Measurements from ENCODE around the gene AHNAK2.

AHNAK2 gene

DNA sequence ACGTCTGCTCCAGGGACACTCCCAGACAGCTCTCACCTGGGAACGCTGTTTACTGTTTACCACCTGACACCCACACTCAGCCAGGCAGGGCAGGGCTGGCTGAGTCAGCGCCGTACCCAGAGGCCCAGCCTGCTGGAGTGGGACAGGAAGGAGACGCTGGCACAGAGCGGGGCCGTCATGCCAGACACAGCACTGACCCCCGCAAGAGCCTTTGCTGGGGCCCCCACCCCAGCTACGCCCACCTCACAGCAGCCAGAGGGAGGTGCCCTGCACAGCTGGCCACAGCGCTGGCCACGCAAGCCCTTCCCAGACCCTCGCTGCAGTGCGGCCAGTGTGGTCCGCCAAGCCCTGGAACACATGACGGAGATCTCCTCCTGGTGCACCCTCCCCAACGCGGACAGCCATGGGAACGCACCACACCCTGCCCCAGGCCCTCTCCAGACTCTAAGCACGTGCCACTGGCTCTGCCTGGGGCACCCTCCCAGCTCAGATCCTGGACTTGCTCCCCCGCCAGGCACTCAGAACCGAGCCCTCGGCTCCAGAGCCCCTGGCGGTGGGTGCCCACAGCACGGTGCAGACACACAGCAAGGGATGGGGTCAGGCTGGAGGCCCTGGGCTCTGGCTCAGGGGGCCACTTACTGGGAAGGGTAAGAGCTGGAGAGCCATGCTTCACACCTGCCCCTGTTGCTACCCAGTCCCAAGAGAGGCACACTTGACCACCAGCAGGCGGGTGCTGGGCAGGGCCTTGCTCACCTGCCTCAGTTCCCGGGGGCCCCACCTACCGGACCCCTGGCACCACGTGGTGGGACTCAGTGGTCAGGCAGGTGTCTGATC lies 5.7 kb downstream of the AHNAK2 start:
- Histone ChIP-seq H3K4me3 (ENCODE audit: low read depth in 1 of 2, low read length in 1 of 2) (no peak overlapping the region), H3K27me3 (peaks cover 50% of the 10 kb centered on the region), H3K4me1 (ENCODE audit: control insufficient read depth in 1 of 2, insufficient read depth in 1 of 2, low read depth in 1 of 2, low read length in 1 of 2) (peaks cover 2 to 3% of the 10 kb centered on the region in 2 experiments), H3K27ac (no peak overlapping the region), H3K9me3 (no peaks in the 10 kb centered on the region), H3K36me3 (no peaks in the 10 kb centered on the region)
- TF ChIP-seq, protein P1, sequence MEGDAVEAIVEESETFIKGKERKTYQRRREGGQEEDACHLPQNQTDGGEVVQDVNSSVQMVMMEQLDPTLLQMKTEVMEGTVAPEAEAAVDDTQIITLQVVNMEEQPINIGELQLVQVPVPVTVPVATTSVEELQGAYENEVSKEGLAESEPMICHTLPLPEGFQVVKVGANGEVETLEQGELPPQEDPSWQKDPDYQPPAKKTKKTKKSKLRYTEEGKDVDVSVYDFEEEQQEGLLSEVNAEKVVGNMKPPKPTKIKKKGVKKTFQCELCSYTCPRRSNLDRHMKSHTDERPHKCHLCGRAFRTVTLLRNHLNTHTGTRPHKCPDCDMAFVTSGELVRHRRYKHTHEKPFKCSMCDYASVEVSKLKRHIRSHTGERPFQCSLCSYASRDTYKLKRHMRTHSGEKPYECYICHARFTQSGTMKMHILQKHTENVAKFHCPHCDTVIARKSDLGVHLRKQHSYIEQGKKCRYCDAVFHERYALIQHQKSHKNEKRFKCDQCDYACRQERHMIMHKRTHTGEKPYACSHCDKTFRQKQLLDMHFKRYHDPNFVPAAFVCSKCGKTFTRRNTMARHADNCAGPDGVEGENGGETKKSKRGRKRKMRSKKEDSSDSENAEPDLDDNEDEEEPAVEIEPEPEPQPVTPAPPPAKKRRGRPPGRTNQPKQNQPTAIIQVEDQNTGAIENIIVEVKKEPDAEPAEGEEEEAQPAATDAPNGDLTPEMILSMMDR (IDR thresholded peaks at IDR 0.05) = no peak

DNA sequence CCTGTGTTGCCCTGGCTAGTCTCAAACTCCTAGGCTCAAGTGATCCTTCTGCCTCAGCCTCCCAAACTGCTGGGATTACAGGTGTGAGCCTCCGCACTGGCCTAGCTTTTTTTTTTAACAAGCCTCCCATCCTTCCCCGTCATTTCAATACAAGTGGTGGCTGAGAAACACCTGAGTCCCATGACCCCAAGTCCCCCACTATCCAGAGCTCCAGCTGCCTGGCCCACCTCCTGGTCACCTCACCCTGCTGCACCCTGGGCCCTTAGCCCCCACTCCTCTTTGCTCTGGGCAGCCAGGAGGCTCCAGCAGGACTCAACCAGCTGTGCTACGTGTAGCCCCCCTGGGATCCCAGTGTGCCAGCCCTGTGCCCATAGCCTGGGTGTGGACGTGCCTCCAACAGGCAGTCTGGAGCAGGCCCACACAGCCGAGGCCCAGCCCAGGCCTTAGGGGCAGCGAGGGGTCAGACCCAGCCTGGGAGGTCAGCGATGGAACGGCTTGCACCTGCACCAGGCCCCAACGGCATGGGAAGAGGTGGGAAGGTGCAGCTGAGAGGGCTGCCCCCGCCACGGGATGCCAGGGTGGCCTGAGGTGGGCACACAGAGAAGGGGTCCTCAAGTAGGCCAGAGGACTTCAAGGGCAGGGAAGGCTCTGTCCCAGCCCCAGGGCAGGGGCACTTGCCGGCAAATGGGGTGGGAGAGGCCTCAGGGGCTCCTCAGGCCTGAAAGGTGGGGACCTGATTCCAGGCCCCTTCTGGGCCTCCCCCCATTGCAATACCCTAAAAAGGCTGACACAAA lies 6.5 kb downstream of the AHNAK2 start:
- Histone ChIP-seq H3K27me3 (peaks cover 50% of the 10 kb centered on the region), H3K4me1 (ENCODE audit: control insufficient read depth in 1 of 2, insufficient read depth in 1 of 2, low read depth in 1 of 2, low read length in 1 of 2) (no peaks in the 10 kb centered on the region), H3K4me3 (ENCODE audit: low read depth in 1 of 2, low read length in 1 of 2) (no peak overlapping the region), H3K36me3 (no peaks in the 10 kb centered on the region), H3K9me3 (no peaks in the 10 kb centered on the region), H3K27ac (no peak overlapping the region)
- TF ChIP-seq, protein P1 (IDR thresholded peaks at IDR 0.05) = no peak

DNA sequence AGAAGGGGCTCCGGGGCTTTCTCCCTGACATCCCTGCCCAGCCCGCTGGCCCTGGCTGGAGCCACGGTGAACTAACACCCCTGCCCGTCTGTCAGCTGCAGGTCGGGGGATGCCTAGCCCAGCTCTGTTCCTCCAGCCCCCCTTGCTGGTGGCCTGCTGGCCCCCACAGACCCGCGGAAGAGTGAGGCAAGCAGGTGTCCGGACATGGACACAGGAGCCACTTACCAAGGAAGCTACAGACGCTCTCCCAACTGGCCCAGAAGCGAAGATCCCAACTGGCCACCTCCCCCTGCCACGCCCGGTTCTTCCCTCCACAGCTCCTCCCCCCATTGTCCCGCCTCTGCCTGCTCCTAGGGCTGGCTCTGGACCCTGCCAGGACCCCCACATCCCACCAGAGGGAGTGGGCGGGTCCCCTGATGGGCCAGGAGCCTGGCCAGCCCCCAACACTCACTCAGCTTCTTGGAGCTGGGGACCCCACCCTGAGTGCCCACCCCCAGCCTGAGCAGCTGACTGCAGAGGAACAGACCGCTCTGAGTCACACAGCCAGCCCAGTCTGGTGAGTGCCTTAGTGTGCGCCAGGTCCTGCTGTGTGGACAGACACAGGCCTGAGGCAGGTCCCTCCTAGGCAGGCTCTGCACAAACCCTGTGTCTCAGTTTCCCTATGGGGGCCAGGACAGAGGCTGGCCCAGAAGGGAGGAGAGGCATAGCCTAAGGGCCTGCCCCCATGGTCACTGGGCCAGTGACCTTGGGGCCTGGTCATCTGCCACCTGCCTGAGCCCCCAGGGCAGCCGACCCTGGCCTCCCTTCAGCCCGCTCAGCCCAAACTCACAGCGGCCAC lies 7.7 kb downstream of the AHNAK2 start:
- no peaks in the 10 kb centered on the region for H3K9me3 ChIP-seq
- no peaks in the 10 kb centered on the region for H3K4me1 ChIP-seq (ENCODE audit: control insufficient read depth in 1 of 2, insufficient read depth in 1 of 2, low read depth in 1 of 2, low read length in 1 of 2)
- H3K36me3 ChIP-seq = no peaks in the 10 kb centered on the region
- H3K4me3 ChIP-seq (ENCODE audit: low read depth in 1 of 2, low read length in 1 of 2) = no peak overlapping the region
- H3K27me3 ChIP-seq = peaks cover 50% of the 10 kb centered on the region
- no peak overlapping the region for H3K27ac ChIP-seq
- TF ChIP-seq, protein P1 (IDR thresholded peaks at IDR 0.05) = no peak

DNA sequence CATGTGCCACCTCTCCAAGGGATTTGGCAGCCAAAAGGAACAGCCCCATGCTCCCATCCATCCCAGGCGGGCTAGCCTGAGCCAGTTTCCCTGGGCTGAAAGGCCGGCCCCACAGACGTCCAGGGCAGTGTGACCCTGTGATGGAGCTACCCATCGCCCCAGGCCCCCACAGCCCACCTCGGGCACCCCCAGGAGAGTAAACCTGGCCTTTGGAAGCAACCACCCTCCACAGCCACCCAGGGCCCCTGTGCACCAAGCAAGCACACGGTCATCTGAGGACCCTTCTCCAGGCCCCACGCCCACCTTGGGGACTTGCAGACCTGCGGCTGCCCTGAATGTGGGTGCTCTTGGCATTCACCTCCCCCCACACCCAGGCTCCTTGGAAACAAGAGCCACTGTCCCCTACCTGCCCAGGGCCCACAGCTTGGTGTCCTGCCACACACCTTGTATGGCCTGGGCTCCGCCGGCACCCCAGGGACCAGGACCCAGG lies 8.4 kb downstream of the AHNAK2 start:
- H3K9me3 ChIP-seq = no peaks in the 10 kb centered on the region
- H3K4me1 ChIP-seq (ENCODE audit: control insufficient read depth in 1 of 2, insufficient read depth in 1 of 2, low read depth in 1 of 2, low read length in 1 of 2) = no peaks in the 10 kb centered on the region
- H3K27ac ChIP-seq = no peak overlapping the region
- TF ChIP-seq, protein P1 (IDR thresholded peaks at IDR 0.05) = no peak
- H3K4me3 ChIP-seq (ENCODE audit: low read depth in 1 of 2, low read length in 1 of 2) = no peak overlapping the region
- no peaks in the 10 kb centered on the region for H3K36me3 ChIP-seq
- peaks cover 45% of the 10 kb centered on the region for H3K27me3 ChIP-seq
